K562 (cell line): Measurements from ENCODE around the gene CCT5. TPM values are rescaled to one million over a fixed set of nuclear protein-coding genes. Genes with fewer than 3 reads are reported as not detected.

Source experiments
- BHLHE40 ChIP-seq: IDR thresholded peaks from 2 replicates; pipeline ENCODE4 v1.6.1; 2011; ENCODE audit warnings: low read length, improper control_type of control experiment
- CSDE1 ChIP-seq, 2 experiments: fragments of 450-650 bp; IDR thresholded peaks; 2 replicates each; pipeline ENCODE4 v1.6.1; 2016; ENCODE audit warnings: mild to moderate bottlenecking in 1 of 2
- DLX4 ChIP-seq: fragments of 250-450 bp; sonication (Bioruptor Pico); IDR thresholded peaks from 2 replicates; pipeline ENCODE4 v1.6.1; 2021; ENCODE audit warnings: mild to moderate bottlenecking
- FOXA3 ChIP-seq, 2 experiments: fragments of 450-650 bp in 1 of 2; sonication (generic) in 1 of 2; formaldehyde crosslinking; IDR thresholded peaks in 1 of 2; conservative IDR thresholded peaks in 1 of 2; 2 replicates each; pipeline versions ENCODE4 v1.4.0 to v1.8.0; 2020 to 2022; ENCODE audit warnings: mild to moderate bottlenecking in 2 of 2, missing genetic modification reagents in 1 of 2
- HMBOX1 ChIP-seq: sonication (generic); IDR thresholded peaks from 2 replicates; pipeline ENCODE4 v1.6.1; 2016
- HSF4 ChIP-seq: fragments of 250-450 bp; sonication (Bioruptor Pico); IDR thresholded peaks from 2 replicates; pipeline ENCODE4 v2.1.2; 2022; ENCODE audit warnings: mild to moderate bottlenecking, moderate library complexity, borderline replicate concordance
- JUND ChIP-seq, 2 experiments: IDR thresholded peaks; 2 replicates in 1 of 2; 3 replicates in 1 of 2; pipeline ENCODE4 v1.6.1; 2011; ENCODE audit warnings: borderline replicate concordance in 2 of 2, low read depth in 2 of 2, low read length in 2 of 2, improper control_type of control experiment in 1 of 2, missing biosample characterization in 1 of 2, missing genetic modification characterization in 1 of 2, missing genetic modification reagents in 1 of 2
- MAFK ChIP-seq: IDR thresholded peaks from 2 replicates; pipeline ENCODE4 v1.6.1; 2011; ENCODE audit warnings: low read length, improper control_type of control experiment
- NRF1 ChIP-seq, 2 experiments: fragments of 450-650 bp; IDR thresholded peaks in 1 of 2; conservative IDR thresholded peaks in 1 of 2; 2 replicates each; pipeline ENCODE4 v1.6.1; 2014; ENCODE audit warnings: mild to moderate bottlenecking in 2 of 2
- SMARCA5 ChIP-seq: fragments of 450-650 bp; IDR thresholded peaks from 2 replicates; pipeline ENCODE4 v1.6.1; 2016
- SP2 ChIP-seq: IDR thresholded peaks from 2 replicates; pipeline ENCODE4 v1.6.1; 2011; ENCODE audit warnings: mild to moderate bottlenecking, low read depth, low read length, moderate library complexity; ENCODE audit not compliant: poor library complexity, severe bottlenecking; ENCODE audit errors: extremely low read depth
- TEAD4 ChIP-seq, 2 experiments: sonication (generic) in 1 of 2; formaldehyde crosslinking in 1 of 2; IDR thresholded peaks; 2 replicates each; pipeline versions ENCODE4 v1.6.1 to v1.8.0; 2012 to 2022; ENCODE audit warnings: borderline replicate concordance in 1 of 2, inconsistent platforms in 1 of 2, low read length in 1 of 2, mild to moderate bottlenecking in 1 of 2, missing genetic modification reagents in 1 of 2
- ZNF23 ChIP-seq: fragments of 250-450 bp; sonication (Bioruptor Pico); IDR thresholded peaks from 2 replicates; pipeline ENCODE4 v1.4.0; 2020; ENCODE audit warnings: mild to moderate bottlenecking
- ZNF263 ChIP-seq: sonication (generic); formaldehyde crosslinking; IDR thresholded peaks from 2 replicates; pipeline ENCODE4 v1.8.0; 2022; ENCODE audit warnings: mild to moderate bottlenecking, missing genetic modification reagents, borderline replicate concordance
- ZNF311 ChIP-seq: fragments of 250-450 bp; sonication (Bioruptor Pico); IDR thresholded peaks from 2 replicates; pipeline ENCODE4 v1.4.0; 2020; ENCODE audit warnings: mild to moderate bottlenecking, moderate library complexity
- ZNF584 ChIP-seq: fragments of 200-800 bp; sonication (Bioruptor generic); IDR thresholded peaks from 2 replicates; pipeline ENCODE4 v1.6.1; 2016; ENCODE audit warnings: low read depth, mild to moderate bottlenecking, missing genetic modification characterization, missing compliant biosample characterization
- ZNF668 ChIP-seq: fragments of 250-450 bp; sonication (Bioruptor Pico); IDR thresholded peaks from 2 replicates; pipeline ENCODE4 v1.8.0; 2022; ENCODE audit warnings: mild to moderate bottlenecking, inconsistent platforms
- ZNF79 ChIP-seq: fragments of 250-450 bp; sonication (Bioruptor Pico); IDR thresholded peaks from 2 replicates; pipeline ENCODE4 v1.4.0; 2020; ENCODE audit warnings: low read depth, mild to moderate bottlenecking, moderate library complexity
- polyA plus RNA-seq, 8 experiments: library from polyadenylated mRNA; depleted of rRNA in 4 of 8; stranded (reverse) in 5 of 8; unstranded in 3 of 8; fragments of >200 nt; fragmentation: Nextera tagmentation in 2 of 8; fragmentation: Illumina TruSeq in 1 of 8; extraction: Ambion mirVana in 2 of 8; extraction: Trizol in 1 of 8; gene quantifications; 2 replicates each; pipeline versions ENCODE4 v1.2.1 to v1.2.3, GENCODE V29; 2011 to 2014; ENCODE audit warnings: inconsistent platforms in 1 of 8, missing spikeins in 1 of 8
- total RNA-seq, 7 experiments: library from RNA; depleted of rRNA in 6 of 7; stranded (reverse); fragments of >200 nt in 6 of 7; fragmentation: Illumina TruSeq in 2 of 7; extraction: Trizol in 2 of 7; gene quantifications; 2 replicates each; pipeline versions ENCODE4 v1.2.1 to v1.2.3, GENCODE V29; 2011 to 2021; ENCODE audit warnings: low replicate concordance in 1 of 7
- TF ChIP-seq, protein P1 (sequence below): IDR thresholded peaks from 2 replicates; pipeline ENCODE4 v1.6.1; 2014; ENCODE audit warnings: antibody characterized with exemption
- TF ChIP-seq, protein P2 (sequence below): fragments of 250-450 bp; sonication (Bioruptor Pico); IDR thresholded peaks from 2 replicates; pipeline ENCODE4 v1.5.0; 2020; ENCODE audit warnings: mild to moderate bottlenecking
- TF ChIP-seq, protein P3 (sequence below): fragments of 450-650 bp; formaldehyde crosslinking; IDR thresholded peaks from 2 replicates; pipeline ENCODE4 v1.4.0; 2020; ENCODE audit warnings: mild to moderate bottlenecking, mixed read lengths

Gene CCT5
- total and polyA plus RNA-seq, 9 of the 15 experiments (the other 6 are each of a cell fraction or from before 2014, with no cell fraction given): 782 to 1,606 (median 1,153) TPM

- no peak for TF ChIP-seq ZNF79
- no peak for TF ChIP-seq HSF4 (CRISPR knock-in tag)
- no peak for TF ChIP-seq BHLHE40
- TF ChIP-seq FOXA3 (CRISPR knock-in tag; conservative IDR thresholded peaks at IDR 0.05 in 1 of 2, IDR thresholded peaks at IDR 0.05 in 1 of 2): peak in 1 of 2 experiments; percentile 61; a peak in 1 of 4 replicates
- TF ChIP-seq ZNF584 (CRISPR knock-in tag): no peak
- no peak for TF ChIP-seq SMARCA5
- peak; percentile 89; the same call in 1 of the 2 replicates for TF ChIP-seq HMBOX1
- no peak for TF ChIP-seq SP2
- TF ChIP-seq NRF1 (conservative IDR thresholded peaks at IDR 0.05 in 1 of 2, IDR thresholded peaks at IDR 0.05 in 1 of 2): no peak
- TF ChIP-seq TEAD4 (IDR thresholded peaks at IDR 0.05; ENCODE audit: low read length): no peak
- TF ChIP-seq TEAD4 (CRISPR knock-in tag; IDR thresholded peaks at IDR 0.05; ENCODE audit: borderline replicate concordance): no peak
- TF ChIP-seq, protein P1, sequence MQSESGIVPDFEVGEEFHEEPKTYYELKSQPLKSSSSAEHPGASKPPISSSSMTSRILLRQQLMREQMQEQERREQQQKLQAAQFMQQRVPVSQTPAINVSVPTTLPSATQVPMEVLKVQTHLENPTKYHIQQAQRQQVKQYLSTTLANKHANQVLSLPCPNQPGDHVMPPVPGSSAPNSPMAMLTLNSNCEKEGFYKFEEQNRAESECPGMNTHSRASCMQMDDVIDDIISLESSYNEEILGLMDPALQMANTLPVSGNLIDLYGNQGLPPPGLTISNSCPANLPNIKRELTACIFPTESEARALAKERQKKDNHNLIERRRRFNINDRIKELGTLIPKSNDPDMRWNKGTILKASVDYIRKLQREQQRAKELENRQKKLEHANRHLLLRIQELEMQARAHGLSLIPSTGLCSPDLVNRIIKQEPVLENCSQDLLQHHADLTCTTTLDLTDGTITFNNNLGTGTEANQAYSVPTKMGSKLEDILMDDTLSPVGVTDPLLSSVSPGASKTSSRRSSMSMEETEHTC: no peak
- TF ChIP-seq, protein P2, sequence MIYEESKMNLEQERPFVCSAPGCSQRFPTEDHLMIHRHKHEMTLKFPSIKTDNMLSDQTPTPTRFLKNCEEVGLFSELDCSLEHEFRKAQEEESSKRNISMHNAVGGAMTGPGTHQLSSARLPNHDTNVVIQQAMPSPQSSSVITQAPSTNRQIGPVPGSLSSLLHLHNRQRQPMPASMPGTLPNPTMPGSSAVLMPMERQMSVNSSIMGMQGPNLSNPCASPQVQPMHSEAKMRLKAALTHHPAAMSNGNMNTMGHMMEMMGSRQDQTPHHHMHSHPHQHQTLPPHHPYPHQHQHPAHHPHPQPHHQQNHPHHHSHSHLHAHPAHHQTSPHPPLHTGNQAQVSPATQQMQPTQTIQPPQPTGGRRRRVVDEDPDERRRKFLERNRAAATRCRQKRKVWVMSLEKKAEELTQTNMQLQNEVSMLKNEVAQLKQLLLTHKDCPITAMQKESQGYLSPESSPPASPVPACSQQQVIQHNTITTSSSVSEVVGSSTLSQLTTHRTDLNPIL (CRISPR knock-in tag): 0 out of 2 replicates have a peak, but pooled peaks have one; percentile 28
- TF ChIP-seq JUND (IDR thresholded peaks at IDR 0.05; ENCODE audit: borderline replicate concordance, low read depth, low read length): no peak
- 0 out of 3 replicates have a peak, but pooled peaks have one; percentile 11 for TF ChIP-seq JUND (tag; IDR thresholded peaks at IDR 0.05; ENCODE audit: borderline replicate concordance, low read depth, low read length)
- TF ChIP-seq DLX4 (CRISPR knock-in tag): no peak
- peak; percentile 69; the same call in 1 of the 2 replicates for TF ChIP-seq ZNF668 (CRISPR knock-in tag)
- TF ChIP-seq ZNF263: no peak
- TF ChIP-seq, protein P3, sequence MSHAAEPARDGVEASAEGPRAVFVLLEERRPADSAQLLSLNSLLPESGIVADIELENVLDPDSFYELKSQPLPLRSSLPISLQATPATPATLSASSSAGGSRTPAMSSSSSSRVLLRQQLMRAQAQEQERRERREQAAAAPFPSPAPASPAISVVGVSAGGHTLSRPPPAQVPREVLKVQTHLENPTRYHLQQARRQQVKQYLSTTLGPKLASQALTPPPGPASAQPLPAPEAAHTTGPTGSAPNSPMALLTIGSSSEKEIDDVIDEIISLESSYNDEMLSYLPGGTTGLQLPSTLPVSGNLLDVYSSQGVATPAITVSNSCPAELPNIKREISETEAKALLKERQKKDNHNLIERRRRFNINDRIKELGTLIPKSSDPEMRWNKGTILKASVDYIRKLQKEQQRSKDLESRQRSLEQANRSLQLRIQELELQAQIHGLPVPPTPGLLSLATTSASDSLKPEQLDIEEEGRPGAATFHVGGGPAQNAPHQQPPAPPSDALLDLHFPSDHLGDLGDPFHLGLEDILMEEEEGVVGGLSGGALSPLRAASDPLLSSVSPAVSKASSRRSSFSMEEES (CRISPR knock-in tag): no peak
- no peak for TF ChIP-seq CSDE1 (IDR thresholded peaks at IDR 0.05)
- no peak for TF ChIP-seq ZNF23 (CRISPR knock-in tag)
- 0 out of 2 replicates have a peak, but pooled peaks have one; percentile 1 for TF ChIP-seq MAFK
- peak; percentile 81 for TF ChIP-seq ZNF311 (CRISPR knock-in tag)
Measured at GRCh38 chr5:10295619-10296326, 45.7 kb downstream of the CCT5 start (continued).
